Loucy (cell line): ENCODE measurements around the gene CD164.

Source experiments
- H2AFZ ChIP-seq: fragments of 200-600 bp; sonication (generic); 2 replicates; pipeline ENCODE4 v1.6.0; 2016; ENCODE audit warnings: antibody characterized with exemption, mild to moderate bottlenecking, low read length, moderate library complexity
- H3F3A ChIP-seq: fragments of 200-600 bp; 2 replicates; pipeline ENCODE4 v1.6.0; 2016; ENCODE audit warnings: antibody characterized with exemption, low read depth, mild to moderate bottlenecking
- H3K27me3 ChIP-seq: fragments of 200-600 bp; sonication (generic); 2 replicates; pipeline ENCODE4 v1.6.1; 2014; ENCODE audit warnings: low read length, mild to moderate bottlenecking; ENCODE audit not compliant: insufficient read depth, poor library complexity, severe bottlenecking
- H3K36me3 ChIP-seq: fragments of 200-600 bp; sonication (generic); 2 replicates; pipeline ENCODE4 v1.6.1; 2016; ENCODE audit warnings: low read length; ENCODE audit not compliant: insufficient read depth
- H3K4me1 ChIP-seq: fragments of 200-600 bp; sonication (generic); 2 replicates; pipeline ENCODE4 v1.5.1; 2014; ENCODE audit warnings: low read length, mild to moderate bottlenecking; ENCODE audit not compliant: insufficient read depth, poor library complexity, severe bottlenecking
- H3K4me2 ChIP-seq: fragments of 200-600 bp; sonication (generic); 2 replicates; pipeline ENCODE4 v1.6.0; 2014; ENCODE audit warnings: antibody characterized with exemption, low read length, low read depth, mild to moderate bottlenecking; ENCODE audit not compliant: poor library complexity, severe bottlenecking
- H3K4me3 ChIP-seq: fragments of 200-600 bp; sonication (generic); 2 replicates; pipeline ENCODE4 v1.5.1; 2014; ENCODE audit warnings: low read length, mild to moderate bottlenecking, mixed read lengths; ENCODE audit not compliant: poor library complexity, severe bottlenecking
- H3K79me2 ChIP-seq: fragments of 200-600 bp; sonication (generic); 2 replicates; pipeline ENCODE4 v1.6.1; 2014; ENCODE audit warnings: low read length; ENCODE audit not compliant: insufficient read depth
- H3K9ac ChIP-seq: fragments of 200-600 bp; sonication (generic); 2 replicates; pipeline ENCODE4 v1.6.0; 2014; ENCODE audit warnings: mild to moderate bottlenecking, low read depth, low read length, moderate library complexity; ENCODE audit not compliant: poor library complexity, severe bottlenecking
- H3K9me2 ChIP-seq: fragments of 200-600 bp; sonication (generic); replicated peaks from 2 replicates; pipeline ENCODE4 v1.6.1; 2016; ENCODE audit warnings: low read depth, low read length, mixed read lengths
- H3K9me3 ChIP-seq: fragments of 200-600 bp; sonication (generic); 2 replicates; pipeline ENCODE4 v1.6.1; 2014; ENCODE audit warnings: mild to moderate bottlenecking, antibody characterized with exemption, low read length, low read depth; ENCODE audit not compliant: insufficient read depth
- H4K20me1 ChIP-seq: fragments of 200-600 bp; sonication (generic); 2 replicates; pipeline ENCODE4 v1.6.0; 2014; ENCODE audit warnings: antibody characterized with exemption, low read length, mild to moderate bottlenecking; ENCODE audit not compliant: insufficient read depth, poor library complexity, severe bottlenecking
- CTCF ChIP-seq: fragments of 200-600 bp; sonication (generic); conservative IDR thresholded peaks from 2 replicates; pipeline ENCODE4 v1.5.1; 2014; ENCODE audit warnings: mild to moderate bottlenecking, antibody characterized with exemption, low read length
- EZH2phosphoT487 ChIP-seq: fragments of 200-600 bp; IDR thresholded peaks from 2 replicates; pipeline ENCODE4 v1.6.1; 2018; ENCODE audit warnings: antibody characterized with exemption, mild to moderate bottlenecking, moderate library complexity, borderline replicate concordance

CD164 gene

DNA sequence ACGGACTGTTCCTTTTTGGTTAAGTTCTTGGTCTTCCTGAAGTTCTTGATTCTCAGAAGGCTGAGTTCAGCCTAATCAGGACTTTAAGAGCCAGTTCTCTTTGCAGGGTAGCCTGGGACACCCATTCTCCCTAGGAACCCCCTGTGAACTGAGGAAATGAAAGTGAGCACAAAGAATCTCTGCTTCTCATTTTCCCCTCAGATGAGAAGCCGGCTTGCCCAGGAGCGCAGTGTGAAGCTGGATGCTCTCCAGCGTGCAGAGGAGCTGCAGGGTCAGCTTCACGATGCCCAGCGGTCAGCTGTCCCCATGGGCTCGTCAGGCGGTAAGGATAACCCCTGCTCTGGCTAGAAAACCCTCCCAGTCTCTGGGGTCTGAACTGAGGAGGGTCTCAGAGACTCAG is 34.0 kb downstream of the CD164 start:
- H3K27me3 ChIP-seq, result no peaks in the 10 kb centered on the region
- peaks cover 21% of the 10 kb centered on the region for H3K4me1 ChIP-seq
- no peak overlapping the region for H3K4me2 ChIP-seq
- no peaks in the 10 kb centered on the region for H4K20me1 ChIP-seq
- no peaks in the 10 kb centered on the region for H3K9me3 ChIP-seq
- no peak overlapping the region for H3K9ac ChIP-seq
- H3K36me3 ChIP-seq, result no peaks in the 10 kb centered on the region
- H3K9me2 ChIP-seq, result no peaks in the 10 kb centered on the region
- no peak overlapping the region for H3K4me3 ChIP-seq
- TF ChIP-seq CTCF (no peak), EZH2phosphoT487 (no peak)
- H2AFZ ChIP-seq, result no peak overlapping the region
- H3F3A ChIP-seq, result no peaks in the 10 kb centered on the region
- no peaks in the 10 kb centered on the region for H3K79me2 ChIP-seq

DNA sequence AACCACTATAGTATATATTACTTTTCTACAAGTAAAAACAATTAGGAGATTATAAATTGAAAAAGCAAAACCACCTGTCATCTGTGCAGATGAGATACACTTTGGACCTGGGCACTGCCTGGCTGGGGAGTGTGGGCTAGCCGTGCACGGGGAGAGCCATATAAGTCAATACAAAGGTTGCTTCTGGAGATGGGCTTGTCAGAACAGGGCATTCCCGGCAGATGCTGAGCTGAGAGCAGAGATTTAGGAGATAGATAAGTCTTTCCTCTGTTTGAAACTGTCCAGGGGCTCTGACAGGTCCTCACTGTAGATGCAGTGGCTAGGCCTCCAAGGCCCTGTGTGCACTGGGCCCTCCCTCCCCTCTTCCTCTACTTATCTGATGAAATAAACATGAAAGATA is 34.5 kb downstream of the CD164 start:
- Histone ChIP-seq H3K36me3 (no peaks in the 10 kb centered on the region), H3K4me3 (no peak overlapping the region), H4K20me1 (no peaks in the 10 kb centered on the region), H3K79me2 (no peaks in the 10 kb centered on the region), H3K4me2 (no peak overlapping the region), H3K4me1 (peaks cover 21% of the 10 kb centered on the region), H3K9me3 (no peaks in the 10 kb centered on the region), H3K9me2 (no peaks in the 10 kb centered on the region), H3K9ac (no peak overlapping the region), H3K27me3 (no peaks in the 10 kb centered on the region), H3F3A (no peaks in the 10 kb centered on the region), H2AFZ (no peak overlapping the region)
- no peak for TF ChIP-seq CTCF
- TF ChIP-seq EZH2phosphoT487, result no peak

- no peaks in the 10 kb centered on the region for H3K9me3 ChIP-seq
Measured at GRCh38 chr6:109345986-109346385, 36.3 kb downstream of the CD164 start.

GRCh38 chr6:109344226-109344625 is 38.0 kb downstream of the CD164 start:
- no peaks in the 10 kb centered on the region for H3K27me3 ChIP-seq
- H2AFZ ChIP-seq, result no peak overlapping the region
- no peaks in the 10 kb centered on the region for H3K79me2 ChIP-seq
- H3K9ac ChIP-seq, result no peak overlapping the region
- H3F3A ChIP-seq, result no peaks in the 10 kb centered on the region
- no peak overlapping the region for H3K4me3 ChIP-seq
- H3K9me2 ChIP-seq, result no peaks in the 10 kb centered on the region
- H3K9me3 ChIP-seq, result no peaks in the 10 kb centered on the region
- no peak overlapping the region for H3K4me2 ChIP-seq
- peaks cover 10% of the 10 kb centered on the region for H3K4me1 ChIP-seq
- TF ChIP-seq CTCF (no peak), EZH2phosphoT487 (no peak)
- H3K36me3 ChIP-seq, result no peaks in the 10 kb centered on the region
- H4K20me1 ChIP-seq, result no peaks in the 10 kb centered on the region

More at GRCh38 chr6:109345986-109346385, 36.3 kb downstream of the CD164 start:
- Histone ChIP-seq H3K4me1 (peaks cover 10% of the 10 kb centered on the region), H3K27me3 (no peaks in the 10 kb centered on the region), H2AFZ (no peak overlapping the region), H3F3A (no peaks in the 10 kb centered on the region), H3K9ac (no peak overlapping the region), H4K20me1 (no peaks in the 10 kb centered on the region), H3K79me2 (no peaks in the 10 kb centered on the region), H3K4me3 (no peak overlapping the region), H3K36me3 (no peaks in the 10 kb centered on the region), H3K4me2 (no peak overlapping the region), H3K9me2 (no peaks in the 10 kb centered on the region)
- TF ChIP-seq EZH2phosphoT487, result no peak
